ENCODE results near the gene RNF144B. TPM values are rescaled to one million over a fixed set of nuclear protein-coding genes. Genes with fewer than 3 reads are reported as not detected.
A peak's percentile ranks its signal among the peaks of the same experiment; 100 is the strongest.

Gene RNF144B
- total RNA-seq, 1 experiment from 2014 or later: 2.3 TPM

- H2AFZ ChIP-seq (ENCODE audit: low read length): no peak overlapping the region
- H3K4me1 Mint-ChIP-seq: peaks cover 40 to 46% of the 10 kb centered on the region in 2 experiments
Observed at GRCh38 chr6:18392346-18392877, 5.3 kb downstream of the RNF144B start.

More at GRCh38 chr6:18392346-18392877, 5.3 kb downstream of the RNF144B start:
- Histone ChIP-seq H2BK20ac (ENCODE audit: low read depth, low read length, poor library complexity, severe bottlenecking) (no peak overlapping the region), H3K79me2 (ENCODE audit: insufficient read depth, low read length) (no peaks in the 10 kb centered on the region), H3K9me3 (ENCODE audit: control insufficient read depth, low read depth, low read length) (no peaks in the 10 kb centered on the region), H3K4ac (ENCODE audit: low read depth, low read length) (no peak overlapping the region), H4K8ac (replicated peaks; ENCODE audit: insufficient read length, low read depth, low read length) (no peak overlapping the region), H3K23me2 (ENCODE audit: insufficient read length, low read depth, low read length, poor library complexity, severe bottlenecking) (no peaks in the 10 kb centered on the region), H3K27me3 (ENCODE audit: insufficient read depth, low read length) (no peaks in the 10 kb centered on the region), H2BK120ac (ENCODE audit: low read depth, low read length, poor library complexity, severe bottlenecking) (no peak overlapping the region), H3K4me1 (ENCODE audit: insufficient read depth, low read length) (peaks cover 6% of the 10 kb centered on the region; the same call in 1 of the 2 replicates), H4K91ac (ENCODE audit: insufficient read length, low read depth, low read length) (no peak overlapping the region), H3K14ac (ENCODE audit: insufficient read depth, low read length) (no peak overlapping the region), H2BK5ac (ENCODE audit: insufficient read length, low read length) (no peak overlapping the region), H3K79me1 (ENCODE audit: insufficient read depth, low read depth, low read length, poor library complexity, severe bottlenecking) (no peaks in the 10 kb centered on the region), H3K9ac (ENCODE audit: extremely low read depth, insufficient read length, low read length) (no peak overlapping the region), H3T11ph (ENCODE audit: low read length) (no peak overlapping the region), H3K18ac (ENCODE audit: insufficient read length, low read depth, low read length) (no peak overlapping the region), H4K20me1 (ENCODE audit: control insufficient read depth, insufficient read depth, insufficient read length) (no peaks in the 10 kb centered on the region), H3K4me2 (ENCODE audit: insufficient read depth, insufficient read length, low read length) (no peak overlapping the region), H2AK5ac (ENCODE audit: insufficient read length, low read length) (no peak overlapping the region), H2BK12ac (ENCODE audit: insufficient read length, low read depth, low read length) (no peak overlapping the region), H4K5ac (ENCODE audit: insufficient read length, low read depth, low read length) (no peak overlapping the region), H3K27ac (ENCODE audit: insufficient read length, low read depth, low read length) (no peak overlapping the region), H3K23ac (ENCODE audit: insufficient read length, low read depth, low read length) (no peak overlapping the region), H3K56ac (ENCODE audit: insufficient read length, low read depth, low read length) (no peak overlapping the region), H2BK15ac (ENCODE audit: low read depth, low read length) (no peak overlapping the region)
- Mint-ChIP-seq H3K36me3 (ENCODE audit: insufficient read depth in 1 of 3, low read depth in 3 of 3) (no peaks in the 10 kb centered on the region; a peak in 1 of 7 replicates), H3K27me3 (ENCODE audit: low read depth) (peaks cover 1% of the 10 kb centered on the region; the same call in 1 of the 2 replicates), H3K4me3 (no peak overlapping the region), H3K27ac (no peak overlapping the region), H3K9me3 (no peaks in the 10 kb centered on the region)
- peak; percentile 42; the same call in 2 of the 3 replicates for TF ChIP-seq CTCF (conservative IDR thresholded peaks at IDR 0.05)
- DNase-seq: no peak
- WGBS (ENCODE audit: extremely low coverage, insufficient read length, low lambda C conversion rate): no CpG with 5 or more reads among the region's 2 CpGs

Data from H9 (cell line).